H1 (cell line): Measurements from ENCODE around the gene PMEPA1.

Experiments
- CREB1 ChIP-seq: IDR thresholded peaks from 2 replicates; pipeline ENCODE4 v1.6.1; 2012; ENCODE audit warnings: inconsistent platforms
- CTCF ChIP-seq, 3 experiments: IDR thresholded peaks; 1 replicate in 2 of 3; 2 replicates in 1 of 3; pipeline versions ENCODE4 v1.5.1 to v1.6.1; 2011; ENCODE audit warnings: low read length in 3 of 3, mild to moderate bottlenecking in 3 of 3, inconsistent platforms in 2 of 3, low read depth in 1 of 3, moderate library complexity in 1 of 3; ENCODE audit not compliant: insufficient read depth in 1 of 3; ENCODE audit errors: control extremely low read depth in 1 of 3
- EP300 ChIP-seq, 2 experiments: IDR thresholded peaks; 1 replicate in 1 of 2; 2 replicates in 1 of 2; pipeline ENCODE4 v1.6.1; 2011 to 2012; ENCODE audit warnings: low read depth in 2 of 2, low read length in 2 of 2, mild to moderate bottlenecking in 2 of 2, borderline replicate concordance in 1 of 2, inconsistent platforms in 1 of 2, moderate library complexity in 1 of 2
- EZH2 ChIP-seq: fragments of 200-600 bp; sonication (generic); IDR thresholded peaks from 2 replicates; pipeline ENCODE4 v1.7.1; 2012; ENCODE audit warnings: low read depth, mild to moderate bottlenecking, moderate library complexity, low read length, inconsistent platforms; ENCODE audit not compliant: severe bottlenecking
- FOSL1 ChIP-seq: IDR thresholded peaks from 2 replicates; pipeline ENCODE4 v1.6.1; 2011; ENCODE audit warnings: mild to moderate bottlenecking, low read depth, low read length, moderate library complexity; ENCODE audit not compliant: insufficient read depth
- GABPA ChIP-seq: IDR thresholded peaks from 2 replicates; pipeline ENCODE4 v1.6.1; 2011; ENCODE audit warnings: mild to moderate bottlenecking, low read length, moderate library complexity, borderline replicate concordance; ENCODE audit not compliant: insufficient read depth
- POLR2A ChIP-seq, 2 experiments: IDR thresholded peaks; 1 replicate in 1 of 2; 2 replicates in 1 of 2; pipeline ENCODE4 v1.6.1; 2011; ENCODE audit warnings: low read depth in 2 of 2, low read length in 2 of 2, mild to moderate bottlenecking in 2 of 2; ENCODE audit errors: control extremely low read depth in 1 of 2
- POLR2AphosphoS5 ChIP-seq: IDR thresholded peaks from 2 replicates; pipeline ENCODE4 v1.6.1; 2011; ENCODE audit warnings: low read depth, low read length
- RAD21 ChIP-seq, 2 experiments: IDR thresholded peaks in 1 of 2; conservative IDR thresholded peaks in 1 of 2; 2 replicates each; pipeline ENCODE4 v1.6.1; 2011; ENCODE audit warnings: low read depth in 2 of 2, low read length in 2 of 2, improper control_type of control experiment in 1 of 2, inconsistent platforms in 1 of 2, mild to moderate bottlenecking in 1 of 2, moderate library complexity in 1 of 2
- RNF2 ChIP-seq: fragments of 200-900, 300-1000 bp; sonication (generic); IDR thresholded peaks from 2 replicates; pipeline ENCODE4 v1.7.1; 2016; ENCODE audit warnings: borderline replicate concordance, low read depth, mild to moderate bottlenecking, antibody characterized with exemption, low read length; ENCODE audit not compliant: poor library complexity, severe bottlenecking; ENCODE audit errors: missing control alignments
- SIN3A ChIP-seq, 2 experiments: IDR thresholded peaks in 1 of 2; conservative IDR thresholded peaks in 1 of 2; 2 replicates each; pipeline ENCODE4 v1.6.1; 2011 to 2012; ENCODE audit warnings: low read length in 2 of 2, improper control_type of control experiment in 1 of 2, low read depth in 1 of 2, mild to moderate bottlenecking in 1 of 2
- USF2 ChIP-seq: IDR thresholded peaks from 2 replicates; pipeline ENCODE4 v1.6.1; 2011; ENCODE audit warnings: low read length, improper control_type of control experiment

GRCh38 chr20:57680934-57681914 lies 28.6 kb downstream of the PMEPA1 start:
- TF ChIP-seq CTCF (IDR thresholded peaks at IDR 0.05; ENCODE audit: control extremely low read depth in 1 of 3, insufficient read depth in 1 of 3, low read depth in 1 of 3, low read length in 3 of 3), result no peak
- TF ChIP-seq POLR2A (IDR thresholded peaks at IDR 0.05; ENCODE audit: control extremely low read depth in 1 of 2, low read depth in 2 of 2, low read length in 2 of 2), result no peak
- TF ChIP-seq EZH2, result no peak
- no peak for TF ChIP-seq RNF2
- TF ChIP-seq POLR2AphosphoS5, result no peak
- TF ChIP-seq CREB1, result no peak
- TF ChIP-seq USF2, result no peak
- no peak for TF ChIP-seq SIN3A (conservative IDR thresholded peaks at IDR 0.05 in 1 of 2, IDR thresholded peaks at IDR 0.05 in 1 of 2; ENCODE audit: low read depth in 1 of 2, low read length in 2 of 2)
- TF ChIP-seq EP300 (IDR thresholded peaks at IDR 0.05; ENCODE audit: borderline replicate concordance in 1 of 2, low read depth in 2 of 2, low read length in 2 of 2), result no peak
- no peak for TF ChIP-seq RAD21 (IDR thresholded peaks at IDR 0.05 in 1 of 2, conservative IDR thresholded peaks at IDR 0.05 in 1 of 2; ENCODE audit: low read depth in 2 of 2, low read length in 2 of 2)
- no peak for TF ChIP-seq GABPA
- no peak for TF ChIP-seq FOSL1
